Endothelial cell of umbilical vein (primary cell): ENCODE measurements around the gene COL26A1.

Source experiments
- JUN ChIP-seq: IDR thresholded peaks from 2 replicates; pipeline ENCODE4 v1.6.1; 2011; ENCODE audit warnings: borderline replicate concordance, low read depth; ENCODE audit not compliant: insufficient read length, insufficient read depth
- POLR2A ChIP-seq: IDR thresholded peaks from 2 replicates; pipeline ENCODE4 v1.6.1; 2012; ENCODE audit warnings: low read depth, mild to moderate bottlenecking, control low read depth, low read length
- TF ChIP-seq, protein P1 (sequence below), 2 donors: IDR thresholded peaks; 1 replicate in 1 of 2; 2 replicates in 1 of 2; pipeline ENCODE4 v1.5.1; 2011; ENCODE audit warnings: low read length in 2 of 2, mild to moderate bottlenecking in 2 of 2, moderate library complexity in 2 of 2, control low read depth in 1 of 2, inconsistent platforms in 1 of 2, low read depth in 1 of 2; ENCODE audit not compliant: insufficient read depth in 1 of 2; ENCODE audit errors: extremely low read depth in 1 of 2

DNA sequence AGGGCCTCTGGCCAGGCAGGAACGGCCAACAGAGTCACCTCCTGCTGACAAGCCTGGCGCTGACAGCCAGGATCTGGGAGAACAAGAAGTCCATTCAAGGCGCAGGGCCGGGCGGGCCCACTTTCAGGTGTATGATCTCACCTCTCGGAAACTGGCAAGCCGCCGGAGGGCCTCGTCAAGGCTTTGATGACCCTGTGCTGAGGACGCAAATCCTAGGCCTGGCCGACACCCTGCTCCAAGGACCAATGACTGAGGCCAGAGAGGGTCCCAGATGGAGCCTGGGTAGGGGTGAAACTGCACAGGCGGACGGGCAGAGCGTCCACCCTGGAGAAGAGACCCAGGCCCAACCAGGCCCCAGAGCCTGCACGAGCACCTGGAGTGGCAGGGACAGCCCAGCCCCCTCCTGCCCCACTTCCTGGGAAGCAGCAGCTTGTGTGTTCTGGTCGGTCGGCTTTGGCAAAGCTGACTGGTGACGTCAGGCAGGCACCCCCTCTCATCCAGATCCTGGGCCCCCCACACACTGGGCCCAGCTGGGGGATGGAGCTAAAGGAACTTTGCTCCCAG lies 235.8 kb downstream of the COL26A1 start:
- TF ChIP-seq, protein P1, sequence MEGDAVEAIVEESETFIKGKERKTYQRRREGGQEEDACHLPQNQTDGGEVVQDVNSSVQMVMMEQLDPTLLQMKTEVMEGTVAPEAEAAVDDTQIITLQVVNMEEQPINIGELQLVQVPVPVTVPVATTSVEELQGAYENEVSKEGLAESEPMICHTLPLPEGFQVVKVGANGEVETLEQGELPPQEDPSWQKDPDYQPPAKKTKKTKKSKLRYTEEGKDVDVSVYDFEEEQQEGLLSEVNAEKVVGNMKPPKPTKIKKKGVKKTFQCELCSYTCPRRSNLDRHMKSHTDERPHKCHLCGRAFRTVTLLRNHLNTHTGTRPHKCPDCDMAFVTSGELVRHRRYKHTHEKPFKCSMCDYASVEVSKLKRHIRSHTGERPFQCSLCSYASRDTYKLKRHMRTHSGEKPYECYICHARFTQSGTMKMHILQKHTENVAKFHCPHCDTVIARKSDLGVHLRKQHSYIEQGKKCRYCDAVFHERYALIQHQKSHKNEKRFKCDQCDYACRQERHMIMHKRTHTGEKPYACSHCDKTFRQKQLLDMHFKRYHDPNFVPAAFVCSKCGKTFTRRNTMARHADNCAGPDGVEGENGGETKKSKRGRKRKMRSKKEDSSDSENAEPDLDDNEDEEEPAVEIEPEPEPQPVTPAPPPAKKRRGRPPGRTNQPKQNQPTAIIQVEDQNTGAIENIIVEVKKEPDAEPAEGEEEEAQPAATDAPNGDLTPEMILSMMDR (IDR thresholded peaks at IDR 0.05; ENCODE audit: extremely low read depth in 1 of 2, insufficient read depth in 1 of 2, low read depth in 1 of 2, low read length in 2 of 2), result no peak
- no peak for TF ChIP-seq JUN
- TF ChIP-seq POLR2A, result no peak
